NCI-H146 treated with DMSO at 0.1 percent for 48 hours (cell line): ENCODE measurements around the gene AGXT2.
A peak's percentile ranks its signal among the peaks of the same experiment; 100 is the strongest.

Source experiments
- DNase-seq: peaks from one replicate; lab custom pipeline; 2025; ENCODE audit not compliant: unreplicated experiment; lab: John Stamatoyannopoulos, UW

Gene AGXT2

GRCh38 chr5:35016174-35017051 lies 31.3 kb downstream of the AGXT2 start:
- no peak for DNase-seq

- DNase-seq: no peak
These were observed 32.7 kb downstream of the AGXT2 start for GRCh38 chr5:35015063-35015462.

DNA sequence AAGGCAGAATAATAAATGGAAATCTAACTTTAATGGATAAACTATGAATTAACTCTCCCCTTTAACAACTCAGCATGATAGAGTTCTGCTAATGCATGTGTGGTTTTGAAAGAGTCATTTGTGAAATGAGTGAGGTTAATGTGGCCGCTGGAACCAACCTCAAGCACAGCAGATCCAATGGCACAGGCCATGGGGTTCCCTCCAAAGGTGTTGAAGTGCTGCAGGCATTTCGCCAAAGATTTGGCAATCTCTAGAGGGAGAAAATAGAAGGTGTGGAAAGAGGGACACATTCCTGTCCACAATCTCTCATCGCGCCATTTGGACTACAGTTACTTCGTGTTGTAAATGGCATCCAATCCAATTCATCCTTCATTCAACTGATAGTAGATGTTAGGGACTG lies 35.0 kb downstream of the AGXT2 start:
- no peak for DNase-seq

GRCh38 chr5:35012365-35012764 lies 35.4 kb downstream of the AGXT2 start:
- DNase-seq: no peak

DNA sequence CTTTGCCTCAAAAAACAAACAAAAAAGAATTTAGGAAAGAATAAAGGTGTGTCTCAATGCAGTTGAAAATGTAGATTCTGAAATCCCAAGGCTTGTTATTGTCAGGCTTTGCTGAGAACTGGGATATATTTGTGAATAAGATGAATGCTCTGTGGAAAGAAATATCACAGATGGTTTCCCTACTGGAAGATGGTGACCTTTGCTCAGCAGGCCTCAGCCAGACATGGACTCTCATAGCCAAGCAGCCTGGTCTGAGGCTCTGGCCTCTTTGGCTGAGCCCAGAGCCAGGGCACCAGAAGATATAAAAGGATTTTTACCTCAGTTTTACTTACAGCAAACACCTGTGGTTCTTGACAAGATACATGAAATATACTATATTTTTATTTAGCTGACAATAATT lies 37.1 kb downstream of the AGXT2 start:
- DNase-seq: no peak

DNA sequence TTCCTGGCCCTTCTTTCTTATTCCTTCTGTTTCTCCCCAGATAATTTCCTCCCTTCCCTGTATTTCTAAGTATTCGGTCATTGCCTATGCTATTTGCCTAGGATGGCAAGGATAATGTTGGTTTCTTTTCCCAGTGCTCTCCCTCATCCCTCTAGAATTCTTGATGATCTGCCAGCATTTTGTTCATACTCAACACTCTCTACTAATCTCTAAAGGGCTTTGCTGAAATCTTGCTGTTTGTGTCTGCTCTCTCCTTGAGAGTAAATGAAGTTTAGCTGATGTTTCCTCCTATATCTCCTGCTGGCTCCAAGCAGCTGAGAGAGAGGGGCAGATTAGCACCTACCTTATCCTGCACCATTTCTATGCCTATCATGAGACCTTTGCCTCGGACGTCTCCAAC lies 38.1 kb downstream of the AGXT2 start:
- no peak for DNase-seq

DNA sequence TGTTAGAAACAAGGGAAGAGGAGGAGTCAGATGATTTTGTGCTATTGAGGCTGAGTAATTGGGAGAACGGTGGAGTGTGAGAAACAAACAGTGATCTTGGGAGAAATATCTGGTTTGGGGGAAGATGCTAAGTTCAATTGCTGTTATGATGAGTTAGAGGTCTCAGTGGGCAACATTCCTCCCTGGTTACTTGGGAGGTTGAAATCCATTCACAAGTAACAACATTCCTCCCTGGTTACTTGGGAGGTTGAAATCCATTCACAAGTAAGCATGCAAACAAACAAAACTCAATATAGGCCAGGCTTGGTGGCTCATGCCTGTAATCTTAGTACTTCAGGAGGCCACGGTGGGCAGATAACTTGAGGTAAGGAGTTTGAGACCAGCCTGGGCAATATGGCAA lies 38.7 kb downstream of the AGXT2 start:
- DNase-seq: no peak

GRCh38 chr5:35004771-35005170 lies 43.0 kb downstream of the AGXT2 start:
- DNase-seq: no peak

- DNase-seq: no peak
These were observed 43.5 kb downstream of the AGXT2 start for GRCh38 chr5:35004200-35004599.

- DNase-seq: peak; percentile 10
These were observed 44.5 kb downstream of the AGXT2 start for GRCh38 chr5:35003018-35003957.

DNA sequence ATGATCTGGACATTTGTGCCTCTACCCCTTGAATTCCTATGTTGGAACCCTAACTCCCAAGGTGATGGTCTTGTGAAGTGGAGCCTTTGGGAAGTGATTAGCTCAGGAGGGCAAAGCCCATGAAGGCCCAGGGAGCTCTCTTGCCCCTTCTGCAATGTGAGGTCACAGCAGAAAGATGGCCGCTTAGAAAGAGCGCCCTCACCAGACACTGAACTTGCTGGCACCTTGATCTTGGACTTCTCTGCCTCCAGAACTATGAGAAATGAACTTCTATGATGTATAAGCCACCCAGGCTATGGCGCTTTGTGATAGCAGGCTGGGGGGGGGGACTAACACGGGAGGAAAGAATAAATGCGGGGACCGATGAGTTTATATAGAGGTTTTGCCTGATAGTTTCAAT lies 45.3 kb downstream of the AGXT2 start:
- no peak for DNase-seq

DNA sequence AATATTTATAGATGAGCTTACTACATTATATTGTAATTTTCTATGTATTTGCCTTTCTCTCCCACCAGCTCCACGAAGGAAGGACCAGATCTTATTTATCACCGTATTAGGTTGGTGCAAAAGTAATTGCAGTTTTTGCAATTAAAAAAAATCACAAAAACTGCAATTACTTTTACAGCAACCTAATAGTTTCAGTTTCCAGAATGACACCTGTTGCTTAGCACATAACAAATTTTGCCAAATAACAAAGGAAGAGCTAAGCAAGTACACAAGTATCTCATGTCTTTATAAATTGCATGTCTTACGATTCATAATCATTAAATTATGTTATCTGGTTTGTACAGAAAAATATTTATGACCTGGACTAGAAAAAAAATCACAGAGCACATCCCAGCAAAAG lies 45.9 kb downstream of the AGXT2 start:
- DNase-seq: no peak

DNA sequence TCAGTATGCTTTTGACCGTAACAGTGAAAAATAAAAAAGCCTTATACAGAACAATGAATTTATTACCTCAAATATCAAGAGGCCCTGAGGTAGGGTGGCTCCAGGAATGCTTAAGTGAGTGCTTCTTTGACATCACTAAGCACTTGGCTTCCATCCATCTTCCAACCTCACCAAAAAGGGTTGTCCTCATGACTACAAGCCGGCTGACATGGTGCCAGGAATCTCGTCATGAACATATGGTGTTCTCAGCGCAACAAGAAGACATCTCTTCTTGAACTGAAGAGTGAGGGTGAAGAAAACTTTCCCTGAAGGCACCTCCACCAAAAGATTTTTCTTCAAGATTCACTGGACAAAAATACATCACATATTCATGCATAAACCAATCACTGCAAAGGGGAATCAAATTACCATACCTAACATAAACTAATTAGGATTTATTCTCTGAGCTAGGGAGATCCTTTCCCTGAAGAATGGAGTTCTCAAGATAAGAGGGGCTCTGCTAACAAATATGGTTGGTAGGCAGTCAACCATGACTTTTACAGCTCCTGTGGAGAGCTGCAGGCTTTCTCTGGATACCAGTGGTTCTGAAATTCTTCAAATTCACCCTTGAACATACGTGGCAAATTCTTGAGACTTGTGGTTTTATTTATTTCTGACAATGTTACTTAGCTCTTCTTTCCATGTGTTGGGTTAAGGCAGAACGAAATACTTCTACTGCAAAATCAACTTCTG lies 49.5 kb downstream of the AGXT2 start:
- DNase-seq: no peak

GRCh38 chr5:34996261-34996660 lies 51.5 kb downstream of the AGXT2 start:
- DNase-seq: no peak

DNA sequence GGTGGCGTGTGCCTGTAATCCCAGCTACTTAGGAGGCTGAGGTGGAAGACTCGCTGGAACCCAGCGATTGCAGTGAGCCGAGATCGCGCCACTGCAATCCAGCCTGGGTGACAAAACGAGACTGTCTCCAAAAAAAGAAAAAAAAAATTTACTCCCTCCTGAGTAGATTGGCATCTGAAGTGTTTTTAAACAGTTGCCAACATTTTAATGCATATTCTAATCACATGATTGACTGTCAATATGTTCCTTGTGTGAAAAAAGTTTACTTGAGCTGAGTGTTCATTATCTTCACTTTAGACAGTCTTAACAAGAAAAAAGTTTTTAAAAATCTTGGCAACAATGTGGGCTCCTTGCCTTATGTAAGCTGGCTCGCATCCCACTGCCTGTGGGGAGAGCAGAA lies 53.8 kb downstream of the AGXT2 start:
- no peak for DNase-seq

- DNase-seq: no peak
These were observed 56.1 kb downstream of the AGXT2 start for GRCh38 chr5:34991486-34992238.

DNA sequence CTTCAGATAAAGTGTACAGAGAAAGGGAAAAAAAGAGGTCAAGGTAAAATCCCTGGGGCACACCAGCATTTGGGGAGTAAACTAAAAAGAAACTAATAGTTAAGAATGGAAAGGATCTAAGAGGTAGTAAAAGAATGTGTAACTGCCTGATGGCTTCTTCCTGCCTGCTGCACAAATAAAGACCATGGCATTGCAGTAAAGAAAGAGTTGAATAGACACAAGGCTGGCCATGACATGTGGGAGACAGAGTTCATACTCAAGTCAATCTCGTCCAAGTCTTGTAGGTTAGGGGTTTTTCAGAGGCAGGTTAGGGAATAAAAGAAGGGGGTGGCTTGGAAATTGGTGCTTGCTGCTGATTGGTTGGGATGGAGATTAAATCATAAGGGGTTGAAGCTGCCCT lies 60.8 kb downstream of the AGXT2 start:
- no peak for DNase-seq

GRCh38 chr5:34982823-34983222 lies 64.9 kb downstream of the AGXT2 start:
- no peak for DNase-seq

DNA sequence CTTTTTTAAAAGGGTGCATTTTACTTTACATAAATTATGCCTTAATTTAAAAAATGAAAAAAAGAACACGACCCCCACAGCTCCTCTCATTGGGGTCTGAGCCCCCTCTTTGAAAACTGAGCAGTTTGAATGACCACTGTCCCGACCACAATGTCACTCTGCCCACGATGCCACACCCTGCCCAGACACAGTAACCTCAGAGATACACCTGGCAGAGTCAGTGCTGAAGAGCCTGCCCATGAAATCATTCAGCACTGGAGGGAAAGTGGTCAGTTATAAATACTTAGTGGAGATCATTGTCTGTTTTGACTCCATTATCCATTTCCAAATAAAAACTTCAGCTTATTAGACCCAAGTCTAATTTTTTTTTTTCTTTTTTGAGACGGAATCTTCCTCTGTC lies 69.1 kb downstream of the AGXT2 start:
- no peak for DNase-seq

DNA sequence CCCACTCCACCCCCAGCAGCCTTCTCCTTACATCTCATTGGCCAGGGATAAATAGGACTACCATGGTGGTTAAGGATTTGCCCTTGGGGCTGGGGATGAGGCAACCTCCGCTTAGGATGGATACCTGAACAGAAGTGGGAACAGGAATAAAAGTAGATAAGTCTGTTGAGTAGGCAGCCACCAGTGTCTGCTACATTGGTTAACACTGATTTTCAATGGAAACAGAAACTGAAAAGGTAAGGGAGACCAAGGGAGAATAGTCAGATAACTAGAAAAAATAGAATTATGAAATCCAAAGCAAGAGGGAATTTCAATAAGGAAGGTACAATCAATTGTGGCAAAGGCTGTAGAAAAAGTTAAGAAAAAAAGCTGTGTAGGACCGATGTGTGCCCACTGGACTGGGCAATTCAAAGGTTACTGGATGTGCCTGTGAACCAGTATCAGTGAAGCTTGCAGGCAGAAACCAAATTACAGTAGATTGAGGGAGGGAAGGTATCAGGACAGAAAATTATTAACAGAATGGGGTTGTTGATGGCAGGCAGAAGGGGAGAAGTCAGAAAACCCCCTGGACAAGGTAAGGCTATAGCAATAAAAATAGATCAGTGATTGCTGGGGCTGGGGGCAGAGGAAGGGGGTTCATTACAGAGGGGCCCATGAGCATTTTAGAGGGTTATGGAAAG lies 69.7 kb downstream of the AGXT2 start:
- DNase-seq: no peak
